MM.1S (cell line): Measurements from ENCODE around the gene ANKRD45.

Experiments used
- EZH2 ChIP-seq: fragments of 300-600 bp; sonication (generic); optimal IDR thresholded peaks from 2 replicates; pipeline ENCODE3; 2017; ENCODE audit warnings: low read depth, mild to moderate bottlenecking, antibody characterized with exemption, low read length, mixed read lengths
- TF ChIP-seq, protein P1 (sequence below): fragments of 300-600 bp; sonication (generic); IDR thresholded peaks from 2 replicates; pipeline ENCODE4 v1.5.1; 2016; ENCODE audit warnings: antibody characterized with exemption, low read length, mixed read lengths

DNA sequence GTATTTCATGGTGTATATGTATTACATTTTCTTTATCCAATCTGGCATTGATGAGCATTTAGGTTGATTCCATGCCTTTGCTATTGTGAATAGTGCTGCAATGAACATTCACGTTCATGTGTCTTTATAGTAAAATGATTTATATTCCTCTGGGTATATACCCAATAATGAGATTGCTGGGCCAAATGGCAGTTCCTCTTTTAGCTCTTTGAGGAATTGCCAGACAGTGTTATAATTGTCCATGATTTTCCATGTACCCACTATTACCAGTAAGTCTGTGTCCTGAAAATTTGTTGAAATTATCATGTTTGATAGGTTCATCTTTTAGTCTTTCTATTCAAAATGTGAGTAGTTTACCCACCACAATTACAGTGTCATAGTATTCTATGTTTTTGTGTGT is 101.2 kb downstream of the ANKRD45 start:
- TF ChIP-seq, protein P1, sequence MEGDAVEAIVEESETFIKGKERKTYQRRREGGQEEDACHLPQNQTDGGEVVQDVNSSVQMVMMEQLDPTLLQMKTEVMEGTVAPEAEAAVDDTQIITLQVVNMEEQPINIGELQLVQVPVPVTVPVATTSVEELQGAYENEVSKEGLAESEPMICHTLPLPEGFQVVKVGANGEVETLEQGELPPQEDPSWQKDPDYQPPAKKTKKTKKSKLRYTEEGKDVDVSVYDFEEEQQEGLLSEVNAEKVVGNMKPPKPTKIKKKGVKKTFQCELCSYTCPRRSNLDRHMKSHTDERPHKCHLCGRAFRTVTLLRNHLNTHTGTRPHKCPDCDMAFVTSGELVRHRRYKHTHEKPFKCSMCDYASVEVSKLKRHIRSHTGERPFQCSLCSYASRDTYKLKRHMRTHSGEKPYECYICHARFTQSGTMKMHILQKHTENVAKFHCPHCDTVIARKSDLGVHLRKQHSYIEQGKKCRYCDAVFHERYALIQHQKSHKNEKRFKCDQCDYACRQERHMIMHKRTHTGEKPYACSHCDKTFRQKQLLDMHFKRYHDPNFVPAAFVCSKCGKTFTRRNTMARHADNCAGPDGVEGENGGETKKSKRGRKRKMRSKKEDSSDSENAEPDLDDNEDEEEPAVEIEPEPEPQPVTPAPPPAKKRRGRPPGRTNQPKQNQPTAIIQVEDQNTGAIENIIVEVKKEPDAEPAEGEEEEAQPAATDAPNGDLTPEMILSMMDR, result no peak
- TF ChIP-seq EZH2, result no peak
